HG03103 (cell line): ENCODE results near the gene NPHP4.
"Not testable (repeated sequence)": the region's sequence is repeated elsewhere in the genome, so short reads cannot be mapped to it uniquely, and the experiment has no call there.

Experiments
- ATAC-seq: cut with Tn5 transposase; IDR thresholded peaks from one replicate; pipeline ENCODE4 v1.9.1; 2021; ENCODE audit warnings: low read depth; ENCODE audit not compliant: unreplicated experiment

NPHP4 gene

DNA sequence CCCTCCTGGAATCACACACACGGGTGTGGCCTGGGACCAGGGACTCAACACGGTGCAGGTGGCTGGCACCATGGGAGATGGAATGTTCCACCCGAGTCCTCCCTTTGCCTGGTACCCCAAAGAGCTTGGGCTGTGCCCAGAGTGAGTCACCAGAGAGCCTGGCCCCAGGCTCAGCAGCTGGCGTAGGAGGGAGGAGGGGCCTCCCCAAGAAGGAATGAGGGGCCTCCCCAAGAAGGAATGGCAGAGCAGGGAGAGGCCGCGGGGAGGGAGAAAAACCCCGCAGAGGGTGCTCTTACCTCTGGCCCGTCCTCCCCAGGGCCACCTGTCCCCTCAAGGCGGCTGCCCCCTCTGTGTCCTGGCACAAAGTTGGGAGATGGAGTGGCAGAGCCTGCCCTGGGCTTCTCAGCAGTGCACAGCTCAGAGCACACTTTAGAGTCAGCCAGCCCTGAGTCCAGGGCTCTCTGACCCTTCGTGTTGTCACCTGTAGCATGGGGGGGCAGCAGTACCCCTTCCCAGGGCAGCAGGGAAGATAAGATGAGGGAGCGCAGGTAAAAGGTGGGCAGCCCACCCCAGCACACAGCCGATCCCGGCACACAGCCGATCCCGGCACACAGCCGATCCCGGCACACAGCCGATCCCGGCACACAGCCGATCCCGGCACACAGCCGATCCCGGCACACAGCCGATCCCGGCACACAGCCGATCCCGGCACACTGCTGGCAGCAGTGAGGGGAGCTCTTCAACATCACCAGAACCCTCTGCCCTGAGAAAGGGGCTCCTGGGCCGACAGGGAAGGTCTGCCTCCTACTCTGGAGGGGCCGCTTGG, 33.3 kb upstream of the NPHP4 start:
- no peak for ATAC-seq

DNA sequence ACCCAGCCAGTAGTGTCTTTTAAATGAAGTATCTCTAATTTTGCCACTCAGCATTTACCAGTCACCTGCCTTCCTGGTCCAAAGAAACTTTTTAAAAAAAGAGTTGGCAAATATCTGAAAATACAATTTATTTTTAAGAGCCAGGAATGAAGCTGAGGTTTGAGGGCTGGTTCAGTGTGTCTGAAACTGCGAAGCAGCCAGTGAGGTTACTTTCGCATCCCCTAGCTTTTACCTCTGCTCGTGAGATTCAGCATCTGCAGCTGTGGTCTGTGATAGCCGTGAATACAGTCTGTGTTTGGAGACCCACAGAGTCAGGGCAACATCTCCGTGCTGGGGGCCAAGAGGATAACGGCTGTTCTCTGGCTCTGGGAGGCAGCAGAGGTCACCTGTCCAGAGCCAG, 32.2 kb upstream of the NPHP4 start:
- no peak for ATAC-seq

DNA sequence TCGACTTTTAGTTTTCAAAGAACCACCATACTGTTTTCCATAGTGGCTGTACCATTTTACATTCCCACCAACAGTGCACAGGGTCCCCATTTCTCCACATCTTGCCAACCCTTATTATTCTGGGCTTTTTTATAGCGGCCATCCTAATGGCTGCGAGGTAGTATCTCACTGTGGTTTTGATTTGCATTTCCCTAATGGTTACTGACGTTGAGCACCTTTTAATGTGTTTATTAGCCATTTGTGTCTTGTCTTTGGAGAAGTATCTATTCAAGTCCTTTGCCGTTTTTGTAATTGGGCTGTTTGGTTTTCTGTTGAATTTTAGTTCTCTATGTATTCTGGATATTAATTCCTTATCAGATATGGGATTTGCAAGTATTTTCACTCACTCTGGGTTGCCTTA, 31.1 kb upstream of the NPHP4 start:
- ATAC-seq, result no peak

DNA sequence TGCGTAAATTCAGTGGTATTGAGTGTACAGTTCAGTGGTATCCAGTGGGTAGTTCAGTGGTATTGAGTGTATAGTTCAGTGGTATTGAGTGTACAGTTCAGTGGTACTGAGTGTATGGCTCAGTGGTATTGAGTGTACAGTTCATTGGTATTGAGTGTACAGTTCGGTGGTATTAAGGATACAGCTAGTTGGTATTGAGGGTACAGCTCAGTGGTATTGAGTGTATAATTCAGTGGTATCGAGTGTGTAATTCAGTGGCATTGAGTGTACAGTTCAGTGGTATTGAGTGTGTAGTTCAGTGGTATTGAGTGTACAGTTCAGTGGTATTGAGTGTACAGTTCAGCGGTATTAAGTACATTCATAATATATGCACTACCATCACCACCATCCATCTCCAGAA, 30.0 kb upstream of the NPHP4 start:
- no peak for ATAC-seq

DNA sequence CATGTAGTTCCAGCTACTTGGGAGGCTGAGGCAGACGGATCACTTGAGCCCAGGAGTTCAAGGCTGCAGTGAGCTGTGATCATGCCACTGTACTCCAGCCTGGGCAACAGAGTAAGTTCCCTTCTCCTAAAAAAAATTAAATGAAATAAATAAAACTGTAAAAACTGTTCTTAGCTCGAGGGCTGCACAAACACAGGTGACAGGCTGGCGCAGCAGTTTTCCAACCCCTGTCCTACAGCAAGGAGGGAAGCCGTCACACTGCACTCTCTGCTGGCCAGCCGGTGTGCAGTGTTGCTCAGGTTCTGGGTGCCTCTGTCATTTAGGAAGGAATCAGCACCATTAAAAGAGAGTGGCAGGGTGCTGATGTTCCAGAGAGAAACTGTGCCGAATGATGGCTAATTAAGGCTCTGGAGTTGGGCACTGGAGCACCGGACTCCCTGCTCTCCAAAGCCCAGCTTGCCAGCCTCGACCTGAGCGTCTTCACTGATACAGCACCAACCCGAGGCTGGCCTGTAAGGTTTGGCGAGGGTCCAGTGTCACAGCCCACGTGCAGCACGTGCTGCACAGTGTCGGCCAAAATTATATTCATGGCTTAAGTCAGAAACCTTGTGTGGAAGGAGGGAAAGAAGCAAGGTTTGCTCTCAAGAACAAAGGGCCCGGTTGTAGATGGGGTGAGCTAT, 27.1 kb upstream of the NPHP4 start:
- ATAC-seq, result no peak

DNA sequence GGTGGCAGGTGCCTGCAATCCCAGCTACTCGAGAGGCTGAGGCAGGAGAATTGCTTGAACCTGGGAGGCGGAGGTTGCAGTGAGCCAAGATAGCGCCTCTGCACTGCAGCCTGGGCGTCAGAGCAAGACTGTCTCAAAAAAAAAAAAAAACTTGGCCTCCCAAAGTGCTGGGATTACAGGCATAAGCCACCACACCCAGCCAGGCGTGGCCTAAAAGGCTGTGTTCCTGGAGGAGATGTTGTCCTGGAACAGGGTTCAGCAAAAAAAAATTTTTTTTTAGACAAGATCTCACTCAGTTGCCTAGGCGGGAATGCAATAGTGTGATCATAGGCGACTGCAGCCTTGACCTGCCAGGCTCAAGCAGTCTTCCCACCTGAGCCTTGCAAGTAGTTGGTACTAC, 25.4 kb upstream of the NPHP4 start:
- not testable (repeated sequence) for ATAC-seq

DNA sequence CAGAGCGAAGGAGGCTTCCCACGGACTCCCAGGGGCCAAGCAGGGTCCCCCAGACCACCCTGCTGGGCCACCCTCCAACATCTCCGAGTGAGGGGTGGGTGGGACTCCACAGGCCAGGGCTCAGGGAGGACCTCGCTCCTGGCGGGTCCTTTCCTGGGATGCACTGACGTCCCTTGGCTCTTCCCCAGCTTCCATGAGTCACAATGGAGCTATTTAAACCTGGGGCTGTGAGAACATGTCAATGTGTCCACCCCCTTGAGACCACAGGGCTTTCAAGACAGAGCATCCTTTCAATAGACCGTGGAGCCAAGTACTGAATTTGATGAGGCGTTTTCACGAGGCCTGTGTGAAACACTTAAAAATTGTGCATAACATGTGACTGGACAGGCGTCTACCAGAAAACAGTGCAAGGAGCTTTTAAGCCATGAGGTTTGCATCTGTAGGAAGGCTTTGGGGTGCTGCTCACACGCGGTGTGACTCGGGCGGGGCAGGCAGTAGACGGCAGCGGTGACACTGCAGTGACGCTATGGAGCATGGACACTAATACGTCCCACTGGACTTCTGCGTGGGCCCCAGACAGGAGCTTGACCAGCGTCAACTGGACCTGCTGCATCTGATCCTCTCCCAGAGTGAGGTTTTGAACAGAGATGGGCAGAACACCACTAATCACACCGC, 24.1 kb upstream of the NPHP4 start:
- no peak for ATAC-seq

DNA sequence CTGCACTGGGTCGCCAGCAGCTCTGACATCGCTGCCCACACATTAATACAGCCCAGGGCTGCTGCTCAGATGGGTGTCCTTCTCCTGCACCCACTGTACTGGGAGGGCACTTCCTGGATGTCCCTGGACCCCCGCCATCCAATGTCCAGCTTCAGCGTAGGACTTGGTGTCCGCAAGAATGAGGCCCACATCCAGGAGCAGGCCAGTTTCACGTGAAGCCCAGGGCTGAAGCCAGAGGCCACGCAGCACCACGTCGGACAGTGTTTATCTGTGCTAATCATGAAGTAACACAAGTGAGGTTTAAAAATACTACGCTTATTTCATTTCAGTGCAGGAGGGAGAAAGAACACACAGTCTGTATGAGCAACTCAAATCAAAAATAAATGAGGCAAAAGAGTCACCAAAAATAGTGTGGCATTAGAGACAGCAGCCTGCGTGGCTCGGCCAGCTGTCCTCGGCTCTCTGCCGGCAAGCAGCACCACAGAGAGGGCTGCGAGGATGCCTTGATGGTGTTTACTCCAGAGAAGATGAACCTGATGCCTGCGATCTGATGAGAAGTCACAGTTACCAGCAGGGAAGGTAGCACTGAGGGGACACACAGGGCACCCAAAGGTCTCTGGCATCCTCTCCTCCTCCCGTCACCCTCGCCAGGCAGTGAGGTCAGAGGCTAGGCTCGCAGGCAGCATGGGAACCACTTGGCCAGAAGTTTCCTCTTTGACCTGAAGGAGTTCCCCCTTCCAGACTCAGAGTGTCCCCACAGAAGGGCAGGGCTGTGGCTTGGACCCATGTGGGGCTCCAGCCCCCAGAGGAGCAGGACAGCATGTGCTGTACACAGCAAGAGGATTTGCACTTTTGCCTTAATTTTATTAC, 22.1 kb upstream of the NPHP4 start:
- no peak for ATAC-seq

DNA sequence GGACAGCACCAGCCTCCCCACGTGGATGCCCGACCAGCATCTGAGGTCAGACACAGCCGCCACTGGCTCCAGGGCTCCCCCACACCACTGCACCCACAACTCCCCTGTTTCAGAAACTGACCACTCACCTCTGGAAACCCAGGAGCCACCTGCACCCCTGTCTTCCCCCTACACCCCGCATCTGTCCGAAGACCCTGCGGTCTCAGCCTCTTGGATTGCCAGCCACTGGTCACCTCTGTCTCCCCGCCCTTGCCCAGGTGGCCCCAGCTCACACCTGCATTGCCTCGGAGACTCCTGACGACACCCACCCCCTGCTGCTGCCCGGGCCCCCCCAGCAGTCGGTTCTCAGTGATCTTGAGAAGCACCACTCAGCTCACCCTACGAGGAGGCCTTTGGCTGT, 21.3 kb upstream of the NPHP4 start:
- ATAC-seq, result no peak

DNA sequence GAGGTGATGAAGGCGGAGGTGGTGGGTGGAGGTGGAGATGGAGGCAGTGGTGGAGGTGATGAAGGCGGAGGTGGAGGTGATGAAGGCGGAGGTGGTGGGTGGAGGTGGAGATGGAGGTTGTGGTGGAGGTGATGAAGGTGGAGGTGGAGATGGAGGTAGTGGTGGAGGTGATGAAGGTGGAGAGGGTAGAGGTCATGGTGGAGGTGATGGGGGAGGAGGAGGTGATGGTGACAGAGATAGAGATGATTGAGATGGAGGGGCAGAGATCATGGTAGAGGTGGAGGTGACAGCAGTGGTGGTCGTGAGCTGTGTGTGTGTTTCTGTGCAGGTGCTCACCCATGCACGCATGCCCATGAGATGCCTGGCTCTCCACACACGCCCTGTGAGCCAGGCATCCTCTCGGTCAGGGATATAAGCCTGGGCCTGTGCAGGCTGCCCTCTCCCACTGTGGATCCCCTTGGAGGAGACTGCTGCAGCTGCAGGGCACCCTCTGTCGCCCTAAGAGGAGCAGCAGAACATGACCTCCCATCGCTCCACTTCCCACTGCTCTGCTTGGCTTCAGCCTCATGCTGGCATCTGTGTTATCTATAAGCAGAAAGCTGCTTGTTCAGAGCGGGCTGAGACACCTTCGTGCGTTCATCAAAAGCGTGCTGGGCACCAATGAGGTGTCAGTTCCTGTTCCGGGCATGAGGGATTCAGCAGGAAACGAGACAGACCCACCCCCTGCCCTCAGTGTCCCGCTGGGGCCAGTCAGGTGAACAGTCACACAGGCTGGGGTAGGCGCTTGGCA, 20.5 kb upstream of the NPHP4 start:
- ATAC-seq, result no peak

DNA sequence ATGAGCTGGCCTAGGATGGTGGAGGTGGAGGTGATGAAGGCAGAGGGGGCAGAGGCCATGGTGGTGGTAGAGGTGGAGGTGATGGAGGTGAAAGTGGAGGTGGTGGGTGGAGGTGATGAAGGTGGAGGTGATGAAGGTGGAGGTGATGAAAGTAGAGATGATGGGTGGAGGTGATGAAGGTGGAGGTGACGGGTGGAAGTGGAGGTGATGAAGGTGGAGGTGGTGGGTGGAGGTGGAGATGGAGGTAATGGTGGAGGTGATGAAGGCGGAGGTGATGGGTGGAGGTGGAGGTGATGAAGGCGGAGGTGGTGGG, 19.7 kb upstream of the NPHP4 start:
- ATAC-seq, result no peak

DNA sequence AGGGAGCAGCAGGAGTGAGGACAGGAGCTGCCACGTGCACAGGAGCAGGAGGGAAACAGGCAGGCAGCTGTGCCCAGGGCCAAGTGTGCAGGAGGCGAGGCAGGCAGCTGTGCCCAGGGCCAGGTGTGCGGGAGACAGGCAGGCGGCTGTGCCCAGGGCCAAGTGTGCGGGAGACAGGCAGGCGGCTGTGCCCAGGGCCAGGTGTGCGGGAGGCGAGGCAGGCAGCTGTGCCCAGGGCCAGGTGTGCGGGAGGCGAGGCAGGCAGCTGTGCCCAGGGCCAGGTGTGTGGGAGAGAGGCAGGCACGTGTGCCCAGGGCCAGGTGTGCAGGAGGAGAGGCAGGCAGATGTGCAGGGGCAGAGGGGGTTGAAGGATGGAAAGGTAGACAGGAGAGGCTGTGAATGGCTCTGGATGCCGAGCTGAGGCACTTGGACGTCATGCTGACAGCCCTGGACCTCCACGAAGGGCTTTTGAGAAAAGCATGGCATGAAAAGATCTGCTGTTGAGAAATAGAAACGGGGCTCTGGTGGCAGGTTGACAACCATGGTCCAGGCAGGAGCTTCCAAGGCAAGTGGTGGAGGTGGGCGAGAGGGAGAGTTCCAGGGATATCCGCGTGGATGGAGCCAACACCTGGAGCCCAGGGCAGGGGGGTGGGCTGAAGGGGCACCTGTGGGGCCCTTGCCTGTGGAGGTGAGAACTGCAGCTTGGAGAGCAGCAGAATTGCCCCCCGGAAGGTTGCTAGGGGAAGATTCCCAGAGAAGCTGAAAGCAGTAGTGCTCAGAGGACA, 19.1 kb upstream of the NPHP4 start:
- no peak for ATAC-seq

DNA sequence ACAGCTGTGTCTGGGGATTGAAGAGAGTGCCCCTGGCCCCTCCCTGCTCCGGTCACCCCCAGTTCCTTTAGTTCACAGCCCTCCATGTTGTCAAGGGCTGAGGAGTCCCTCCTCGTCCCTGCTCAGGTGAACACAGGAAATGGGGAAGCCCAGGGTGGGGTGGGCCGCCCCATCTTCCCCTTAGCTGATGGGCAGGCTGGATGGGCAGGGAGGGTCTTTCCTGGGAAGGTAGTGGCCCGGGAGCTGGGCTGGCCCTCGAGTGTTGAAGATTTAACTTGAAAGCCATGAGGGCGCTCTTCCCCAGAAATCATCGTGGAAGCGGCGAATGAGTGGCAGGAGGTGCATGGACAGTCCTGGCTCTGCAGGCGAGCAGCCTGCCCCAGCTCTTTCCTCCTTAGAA, 18.3 kb upstream of the NPHP4 start:
- no peak for ATAC-seq

DNA sequence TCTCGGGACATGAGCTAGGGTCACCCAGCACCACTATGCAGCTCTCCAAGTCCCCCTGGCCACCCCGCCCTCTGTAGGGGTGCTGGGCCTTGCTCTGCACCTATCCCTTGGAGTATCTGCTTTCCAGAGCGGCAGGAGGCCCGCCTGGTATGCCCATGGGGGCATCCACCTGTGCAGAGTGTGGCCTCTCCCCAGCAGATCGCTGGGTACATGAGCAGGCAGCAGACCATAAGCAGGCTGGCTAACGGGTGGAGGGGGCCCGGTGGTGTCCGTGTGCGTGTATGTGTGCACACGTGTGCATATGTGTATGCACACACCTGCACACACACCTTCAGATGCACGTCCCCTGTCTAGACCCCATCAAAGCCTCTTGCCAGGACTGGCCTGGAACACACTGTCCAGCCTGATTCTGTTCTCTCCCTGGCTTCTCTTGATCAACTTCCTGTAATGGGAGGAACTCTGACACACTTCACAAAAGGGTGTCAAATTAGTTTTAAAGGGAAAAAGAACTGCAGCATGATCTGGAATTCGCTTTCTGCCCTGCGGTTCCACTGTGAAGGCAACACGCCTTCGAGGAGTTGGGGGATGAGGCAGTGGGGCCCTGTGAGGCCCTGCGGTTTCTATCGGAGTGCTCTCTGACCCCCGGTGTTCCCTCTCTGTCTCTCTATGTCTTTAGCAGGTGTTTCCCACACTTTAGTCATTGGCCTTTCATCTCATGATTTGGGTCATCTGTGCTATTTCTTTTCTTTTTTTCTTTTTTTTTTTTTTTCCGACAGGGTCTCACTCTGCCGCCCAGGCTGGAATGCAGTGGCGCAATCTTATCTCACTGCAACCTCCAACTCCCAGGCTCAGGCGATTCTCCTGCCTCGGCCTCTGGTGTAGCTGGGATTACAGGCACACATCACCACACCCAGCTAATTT, 17.2 kb upstream of the NPHP4 start:
- ATAC-seq, result no peak

DNA sequence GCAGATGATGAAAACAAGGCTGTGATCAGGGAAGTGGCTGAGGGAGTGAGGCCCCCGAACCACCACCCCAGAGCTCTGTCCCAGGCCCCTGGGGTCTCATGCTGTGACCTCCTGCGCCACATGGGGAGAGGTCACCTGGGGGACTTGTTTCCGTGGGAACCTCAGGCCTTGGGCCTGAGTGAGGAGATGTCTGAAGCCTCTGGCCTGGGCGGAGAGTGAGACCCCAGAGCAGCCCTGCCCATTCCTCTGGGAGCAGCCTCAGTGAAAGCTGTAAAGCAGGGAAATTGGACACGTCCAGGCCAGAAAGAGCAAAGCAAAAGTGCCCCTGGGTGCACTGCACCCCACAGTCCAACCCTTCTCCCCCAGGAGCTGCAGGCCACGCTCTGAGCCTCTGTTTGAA, 16.5 kb upstream of the NPHP4 start:
- ATAC-seq, result no peak

DNA sequence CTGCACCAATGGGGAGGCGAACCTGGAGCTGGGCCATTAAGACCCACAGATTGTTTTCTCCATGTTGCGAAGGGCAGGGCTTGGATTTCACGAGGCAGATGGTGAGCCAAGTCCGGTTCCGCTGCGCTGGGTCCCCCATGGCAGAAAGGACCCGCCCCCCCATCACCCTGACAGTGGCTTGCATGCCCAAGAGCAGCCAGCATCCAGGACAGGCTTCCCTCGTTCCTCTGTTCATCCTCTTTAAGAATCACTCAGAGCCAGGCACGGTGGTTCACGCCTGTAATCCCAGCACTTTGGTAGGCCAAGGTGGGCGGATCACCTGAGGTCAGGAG, 15.8 kb upstream of the NPHP4 start:
- no peak for ATAC-seq

DNA sequence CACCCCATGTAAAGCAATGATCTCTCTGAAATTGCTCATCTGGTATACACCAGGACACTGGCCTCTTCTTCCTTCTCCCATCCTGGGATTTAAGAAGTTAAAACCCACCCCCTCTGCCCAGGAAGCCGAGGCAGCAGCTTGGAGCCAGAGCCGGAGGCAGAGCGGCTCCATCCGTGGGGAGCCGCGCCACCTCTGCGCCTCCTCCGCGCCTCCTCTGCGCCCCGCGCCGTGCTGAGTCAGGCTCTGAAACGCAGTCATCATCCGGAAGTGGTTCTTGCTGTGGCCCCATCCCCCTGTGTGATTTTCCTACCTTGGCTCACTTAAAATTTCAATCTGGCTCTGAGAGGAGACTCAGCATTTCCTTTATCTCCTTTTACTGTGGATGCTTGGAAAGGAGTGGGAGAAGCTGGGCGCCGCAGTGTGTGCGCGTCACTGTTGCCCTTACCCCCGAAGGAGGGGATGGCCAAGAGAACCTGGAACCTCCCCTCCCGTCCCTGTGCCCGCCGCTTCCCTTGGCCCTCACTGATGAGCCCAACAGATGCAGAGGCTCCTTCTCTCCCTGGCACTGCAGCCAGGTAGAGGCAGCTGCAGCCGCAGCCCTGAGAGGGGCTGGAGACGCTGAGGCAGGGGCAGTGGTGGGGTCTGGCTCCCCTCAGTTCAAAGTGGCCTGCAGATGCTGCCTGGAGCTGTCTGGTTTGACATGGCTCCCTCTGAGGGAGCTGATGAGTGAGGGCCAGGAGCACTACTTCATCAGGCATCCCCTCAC, 15.3 kb upstream of the NPHP4 start:
- no peak for ATAC-seq

DNA sequence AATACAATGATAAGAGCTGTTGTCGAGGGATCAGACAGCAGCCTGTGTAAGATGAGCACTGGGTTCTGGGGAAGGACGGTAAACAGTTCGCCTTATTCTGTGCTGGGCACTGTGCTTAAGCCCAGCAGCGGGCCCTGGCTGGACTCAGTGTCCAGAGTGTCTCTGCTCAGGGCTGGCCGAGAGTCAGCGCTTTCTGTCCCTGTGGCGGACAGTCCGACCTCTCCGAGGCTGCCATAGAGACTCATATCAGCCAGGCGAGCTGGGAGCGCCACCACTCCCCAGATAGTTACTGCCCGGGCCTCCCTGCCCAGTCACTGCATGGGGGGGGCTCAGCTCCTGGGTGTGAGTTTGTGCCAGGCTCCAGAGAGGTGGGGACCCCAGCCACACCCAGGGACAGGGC, 14.7 kb upstream of the NPHP4 start:
- ATAC-seq, result no peak
